Endothelial cell of umbilical vein (primary cell): Measurements from ENCODE around the gene LPIN2. TPM values are rescaled to one million over a fixed set of nuclear protein-coding genes. Genes with fewer than 3 reads are reported as not detected.
"Not testable (repeated sequence)": the region's sequence is repeated elsewhere in the genome, so short reads cannot be mapped to it uniquely, and the experiment has no call there.

Experiments used
- BruUV-seq: library from RNA; stranded (reverse); fragments of 400-500 nt; replicated peaks from 2 replicates; lab custom pipeline; 2021; lab: Mats Ljungman, UMichigan
- CTCF ChIA-PET: fragments of 300-600, 350-600 bp; sonication (Branson Sonifier 250); formaldehyde crosslinking; loops from one replicate; lab custom pipeline; 2021; ENCODE audit warnings: antibody characterized with exemption, inconsistent platforms; lab: Charles Lee
- POLR2A ChIA-PET: fragments of 300-600, 350-600 bp; sonication (Branson Sonifier 250); formaldehyde crosslinking; loops from one replicate; lab custom pipeline; 2021; ENCODE audit warnings: antibody characterized with exemption, inconsistent platforms; lab: Charles Lee
- DNase-seq: peaks from one replicate; pipeline ENCODE4 v3.0.0-alpha.2; 2011; ENCODE audit warnings: low read depth, low spot score
- FAIRE-seq: peaks from 2 replicates; lab custom pipeline; 2011; peaks lifted over from hg19 to GRCh38; lab: Jason Lieb, UNC
- H2AFZ ChIP-seq: 2 replicates; pipeline ENCODE4 v1.6.0; 2012; ENCODE audit warnings: low read depth, low read length, control low read depth, inconsistent platforms
- H3K27ac ChIP-seq: 2 replicates; pipeline ENCODE4 v1.5.1; 2011; ENCODE audit warnings: low read depth, mild to moderate bottlenecking, control low read depth, low read length, moderate library complexity; ENCODE audit not compliant: insufficient read depth
- H3K27me3 ChIP-seq, 2 experiments: 2 replicates each; pipeline versions ENCODE4 v1.6.0 to v1.6.1; 2011; ENCODE audit warnings: low read length in 2 of 2, mixed read lengths in 1 of 2; ENCODE audit not compliant: control insufficient read depth in 2 of 2, insufficient read depth in 2 of 2
- H3K36me3 ChIP-seq, 2 experiments: 2 replicates in 1 of 2; 3 replicates in 1 of 2; pipeline ENCODE4 v1.5.1; 2011; ENCODE audit warnings: low read length in 2 of 2, mild to moderate bottlenecking in 1 of 2, moderate library complexity in 1 of 2; ENCODE audit not compliant: control insufficient read depth in 2 of 2, insufficient read depth in 2 of 2; ENCODE audit errors: extremely low read depth in 1 of 2
- H3K4me1 ChIP-seq: 3 replicates; pipeline ENCODE4 v1.5.1; 2011; ENCODE audit warnings: mild to moderate bottlenecking, low read length; ENCODE audit not compliant: control insufficient read depth, insufficient read depth; ENCODE audit errors: extremely low read depth
- H3K4me2 ChIP-seq: 2 replicates; pipeline ENCODE4 v1.6.1; 2011; ENCODE audit warnings: low read length, control low read depth, mixed read lengths; ENCODE audit not compliant: insufficient read depth
- H3K4me3 ChIP-seq, 3 experiments: fragments of 200-600 bp in 1 of 3; sonication (generic), shearing (Covaris generic) in 1 of 3; replicated peaks in 1 of 3; 2 replicates each; pipeline ENCODE4 v1.5.1; 2011 to 2016; ENCODE audit warnings: control low read depth in 3 of 3, low read length in 3 of 3, mild to moderate bottlenecking in 2 of 3, inconsistent platforms in 1 of 3, low read depth in 1 of 3, moderate library complexity in 1 of 3; ENCODE audit not compliant: insufficient read depth in 1 of 3
- H3K79me2 ChIP-seq: 2 replicates; pipeline ENCODE4 v1.6.0; 2012; ENCODE audit warnings: low read length, inconsistent platforms; ENCODE audit not compliant: control insufficient read depth, insufficient read depth
- H3K9ac ChIP-seq: replicated peaks from 2 replicates; pipeline ENCODE3; 2011; ENCODE audit warnings: low read length, control low read depth; ENCODE audit not compliant: insufficient read depth; ENCODE audit errors: extremely low read depth
- H3K9me1 ChIP-seq: replicated peaks from 3 replicates; pipeline ENCODE4 v1.6.0; 2011; ENCODE audit warnings: mild to moderate bottlenecking, low read length; ENCODE audit not compliant: control insufficient read depth, insufficient read depth; ENCODE audit errors: extremely low read depth
- H3K9me3 ChIP-seq: replicated peaks from 2 replicates; pipeline ENCODE4 v1.5.1; 2012; ENCODE audit warnings: low read length, inconsistent platforms; ENCODE audit not compliant: control insufficient read depth, insufficient read depth
- H4K20me1 ChIP-seq: replicated peaks from 2 replicates; pipeline ENCODE3; 2011; ENCODE audit warnings: mild to moderate bottlenecking, low read length; ENCODE audit not compliant: control insufficient read depth, insufficient read depth; ENCODE audit errors: extremely low read depth
- EZH2 ChIP-seq: IDR thresholded peaks from 2 replicates; pipeline ENCODE4 v1.6.1; 2012; ENCODE audit warnings: borderline replicate concordance, low read depth, mild to moderate bottlenecking, moderate library complexity, low read length, inconsistent platforms; ENCODE audit not compliant: severe bottlenecking
- FOS ChIP-seq: IDR thresholded peaks from 2 replicates; pipeline ENCODE4 v1.6.1; 2011; ENCODE audit warnings: mild to moderate bottlenecking, low read length, moderate library complexity, borderline replicate concordance; ENCODE audit not compliant: insufficient read depth
- GATA2 ChIP-seq: IDR thresholded peaks from 2 replicates; pipeline ENCODE4 v1.7.0; 2011; ENCODE audit warnings: low read depth, mild to moderate bottlenecking, moderate library complexity, mixed read lengths, low read length; ENCODE audit not compliant: insufficient read length, insufficient read depth
- JUN ChIP-seq: IDR thresholded peaks from 2 replicates; pipeline ENCODE4 v1.6.1; 2011; ENCODE audit warnings: borderline replicate concordance, low read depth; ENCODE audit not compliant: insufficient read length, insufficient read depth
- MYC ChIP-seq: IDR thresholded peaks from one replicate; pipeline ENCODE4 v1.6.1; 2011; ENCODE audit warnings: mild to moderate bottlenecking, low read depth, low read length
- POLR2A ChIP-seq: IDR thresholded peaks from 2 replicates; pipeline ENCODE4 v1.6.1; 2012; ENCODE audit warnings: low read depth, mild to moderate bottlenecking, control low read depth, low read length
- POLR2AphosphoS5 ChIP-seq: IDR thresholded peaks from 2 replicates; pipeline ENCODE4 v1.6.1; 2012; ENCODE audit warnings: low read depth, mild to moderate bottlenecking, control low read depth, low read length, moderate library complexity; ENCODE audit not compliant: insufficient read depth
- dilution Hi-C: fragments of 300-500 bp; cut with MboI; formaldehyde crosslinking; loops from one replicate; pipeline ENCODE4 v1.15.0; 2019; ENCODE audit warnings: low sequenced_read_pairs; ENCODE audit not compliant: extremely low pct_ligation_motif_present
- intact Hi-C: fragments of 100-400 bp; cut with micrococcal nuclease; formaldehyde crosslinking; loops from one replicate; pipeline ENCODE4 v1.10.0; 2022
- polyA plus RNA-seq, 4 experiments: library from polyadenylated mRNA; depleted of rRNA in 3 of 4; stranded (reverse) in 3 of 4; unstranded in 1 of 4; fragments of >200 nt; gene quantifications; 2 replicates each; pipeline versions ENCODE4 v1.2.1 to v1.2.3, GENCODE V29; 2011 to 2012; ENCODE audit warnings: missing spikeins in 1 of 4
- total RNA-seq: library from RNA; stranded (reverse); gene quantifications from 2 replicates; pipeline ENCODE4 v1.2.3, GENCODE V29; 2021
- TF ChIP-seq, protein P1 (sequence below), 2 donors: IDR thresholded peaks; 1 replicate in 1 of 2; 2 replicates in 1 of 2; pipeline ENCODE4 v1.5.1; 2011; ENCODE audit warnings: low read length in 2 of 2, mild to moderate bottlenecking in 2 of 2, moderate library complexity in 2 of 2, control low read depth in 1 of 2, inconsistent platforms in 1 of 2, low read depth in 1 of 2; ENCODE audit not compliant: insufficient read depth in 1 of 2; ENCODE audit errors: extremely low read depth in 1 of 2
- TF ChIP-seq, protein P2 (sequence below): IDR thresholded peaks from 2 replicates; pipeline ENCODE4 v1.6.1; 2011; ENCODE audit not compliant: insufficient read depth, insufficient read length

LPIN2 gene
- total and polyA plus RNA-seq, 2 donors (not counting 3 experiments of a cell fraction or from before 2014, with no cell fraction given), result 14.7 to 24.4 TPM

DNA sequence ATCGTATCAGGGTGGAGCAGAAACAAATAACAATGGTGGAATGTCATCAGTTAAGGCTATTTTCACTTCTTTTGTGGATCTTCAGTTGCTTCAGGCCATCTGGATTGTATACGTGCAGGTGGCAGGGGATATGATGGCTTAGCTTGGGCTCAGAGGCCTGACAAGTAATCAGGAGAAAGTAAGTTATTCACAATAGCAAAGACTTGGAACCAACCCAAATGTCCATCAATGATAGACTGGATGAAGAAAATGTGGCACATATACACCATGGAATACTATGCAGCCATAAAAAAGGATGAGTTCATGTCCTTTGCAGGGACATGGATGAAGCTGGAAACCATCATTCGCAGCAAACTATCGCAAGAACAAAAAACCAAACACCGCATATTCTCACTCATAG is 10.7 kb upstream of the LPIN2 start:
- H3K4me1 ChIP-seq, H3K27ac ChIP-seq, H3K9me1 ChIP-seq, H2AFZ ChIP-seq, intact Hi-C loops, H3K9me3 ChIP-seq, BruUV-seq, H3K27me3 ChIP-seq, DNase-seq, H4K20me1 ChIP-seq, H3K79me2 ChIP-seq, H3K9ac ChIP-seq, H3K4me3 ChIP-seq, FAIRE-seq, H3K4me2 ChIP-seq, dilution Hi-C loops, POLR2A ChIA-PET, H3K36me3 ChIP-seq: not testable (repeated sequence)
- CTCF ChIA-PET, result interaction anchor here (1.6 kb wide), 1 partner anchor 40 kb away, joined by 4 read pairs; no protein-coding TSS in a partner anchor

DNA sequence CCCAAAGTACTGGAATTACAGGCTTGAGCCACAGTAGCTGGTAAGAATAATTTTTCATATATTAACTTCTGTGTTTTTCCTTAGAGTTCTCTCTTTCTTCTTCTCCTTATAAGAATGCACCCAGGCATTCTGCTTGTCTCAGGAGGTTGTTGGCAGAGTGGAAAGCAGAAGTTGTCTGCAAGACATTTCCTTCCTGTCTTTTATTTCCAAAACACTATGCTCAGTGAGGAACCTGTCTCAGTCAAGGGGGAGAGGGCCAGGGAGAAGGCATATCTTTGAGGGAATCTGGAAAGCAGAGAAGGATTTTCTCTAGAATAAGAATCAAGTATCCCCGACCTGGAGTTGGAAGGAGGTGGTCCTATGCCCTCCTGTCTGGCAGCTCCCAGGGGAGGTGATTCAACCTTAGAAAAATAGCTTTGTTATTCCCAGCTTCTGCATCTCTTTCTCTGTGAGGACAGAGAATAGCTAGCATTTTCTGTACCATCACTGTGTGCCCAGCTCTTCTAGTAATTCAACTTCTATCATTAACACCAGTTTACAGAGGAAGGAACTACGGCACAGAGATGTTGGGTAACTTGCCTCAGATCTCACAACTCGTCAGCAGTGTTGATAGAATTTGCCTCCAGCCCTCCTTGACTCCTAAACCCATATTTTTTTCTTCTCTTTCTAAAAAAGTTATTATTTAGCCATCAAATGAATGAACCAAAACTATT is 3.8 kb upstream of the LPIN2 start:
- H3K27me3 ChIP-seq, result no peaks in the 10 kb centered on the region
- no TSS peak for BruUV-seq
- intact Hi-C loops (no loop called here), dilution Hi-C loops (no loop called here)
- H4K20me1 ChIP-seq, result no peaks in the 10 kb centered on the region
- ChIA-PET POLR2A (no interaction called here), CTCF (interaction anchor here (0.6 to 1.4 kb wide), 6 partner anchors 12 to 135 kb away, joined by 3 to 8 read pairs (median 3); no protein-coding TSS in a partner anchor)
- peaks cover 42% of the 10 kb centered on the region for H3K4me1 ChIP-seq
- peak overlapping the region; percentile 21 for H2AFZ ChIP-seq
- H3K9me3 ChIP-seq, result no peaks in the 10 kb centered on the region
- H3K9me1 ChIP-seq, result no peaks in the 10 kb centered on the region
- DNase-seq (peak; percentile 47), FAIRE-seq (peak; percentile 52)
- H3K27ac ChIP-seq, result no peak overlapping the region
- H3K79me2 ChIP-seq, result peaks cover 7% of the 10 kb centered on the region
- peak overlapping the region; percentile 9 for H3K4me2 ChIP-seq
- no peaks in the 10 kb centered on the region for H3K36me3 ChIP-seq
- H3K4me3 ChIP-seq, result no peak overlapping the region
- no peak overlapping the region for H3K9ac ChIP-seq
- TF ChIP-seq, protein P1, sequence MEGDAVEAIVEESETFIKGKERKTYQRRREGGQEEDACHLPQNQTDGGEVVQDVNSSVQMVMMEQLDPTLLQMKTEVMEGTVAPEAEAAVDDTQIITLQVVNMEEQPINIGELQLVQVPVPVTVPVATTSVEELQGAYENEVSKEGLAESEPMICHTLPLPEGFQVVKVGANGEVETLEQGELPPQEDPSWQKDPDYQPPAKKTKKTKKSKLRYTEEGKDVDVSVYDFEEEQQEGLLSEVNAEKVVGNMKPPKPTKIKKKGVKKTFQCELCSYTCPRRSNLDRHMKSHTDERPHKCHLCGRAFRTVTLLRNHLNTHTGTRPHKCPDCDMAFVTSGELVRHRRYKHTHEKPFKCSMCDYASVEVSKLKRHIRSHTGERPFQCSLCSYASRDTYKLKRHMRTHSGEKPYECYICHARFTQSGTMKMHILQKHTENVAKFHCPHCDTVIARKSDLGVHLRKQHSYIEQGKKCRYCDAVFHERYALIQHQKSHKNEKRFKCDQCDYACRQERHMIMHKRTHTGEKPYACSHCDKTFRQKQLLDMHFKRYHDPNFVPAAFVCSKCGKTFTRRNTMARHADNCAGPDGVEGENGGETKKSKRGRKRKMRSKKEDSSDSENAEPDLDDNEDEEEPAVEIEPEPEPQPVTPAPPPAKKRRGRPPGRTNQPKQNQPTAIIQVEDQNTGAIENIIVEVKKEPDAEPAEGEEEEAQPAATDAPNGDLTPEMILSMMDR (IDR thresholded peaks at IDR 0.05; ENCODE audit: extremely low read depth in 1 of 2, insufficient read depth in 1 of 2, low read depth in 1 of 2, low read length in 2 of 2), result no peak
- TF ChIP-seq JUN, result no peak
- TF ChIP-seq FOS, result no peak
- TF ChIP-seq POLR2A, result no peak
- TF ChIP-seq POLR2AphosphoS5, result no peak
- no peak for TF ChIP-seq MYC
- no peak for TF ChIP-seq GATA2
- no peak for TF ChIP-seq EZH2
- TF ChIP-seq, protein P2, sequence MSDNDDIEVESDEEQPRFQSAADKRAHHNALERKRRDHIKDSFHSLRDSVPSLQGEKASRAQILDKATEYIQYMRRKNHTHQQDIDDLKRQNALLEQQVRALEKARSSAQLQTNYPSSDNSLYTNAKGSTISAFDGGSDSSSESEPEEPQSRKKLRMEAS, result no peak
